ENCODE results near the gene GPRC5A. TPM values are rescaled to one million over a fixed set of nuclear protein-coding genes. Genes with fewer than 3 reads are reported as not detected.

Gene GPRC5A
- total RNA-seq, 1 donor from 2014 or later = not detected

DNA sequence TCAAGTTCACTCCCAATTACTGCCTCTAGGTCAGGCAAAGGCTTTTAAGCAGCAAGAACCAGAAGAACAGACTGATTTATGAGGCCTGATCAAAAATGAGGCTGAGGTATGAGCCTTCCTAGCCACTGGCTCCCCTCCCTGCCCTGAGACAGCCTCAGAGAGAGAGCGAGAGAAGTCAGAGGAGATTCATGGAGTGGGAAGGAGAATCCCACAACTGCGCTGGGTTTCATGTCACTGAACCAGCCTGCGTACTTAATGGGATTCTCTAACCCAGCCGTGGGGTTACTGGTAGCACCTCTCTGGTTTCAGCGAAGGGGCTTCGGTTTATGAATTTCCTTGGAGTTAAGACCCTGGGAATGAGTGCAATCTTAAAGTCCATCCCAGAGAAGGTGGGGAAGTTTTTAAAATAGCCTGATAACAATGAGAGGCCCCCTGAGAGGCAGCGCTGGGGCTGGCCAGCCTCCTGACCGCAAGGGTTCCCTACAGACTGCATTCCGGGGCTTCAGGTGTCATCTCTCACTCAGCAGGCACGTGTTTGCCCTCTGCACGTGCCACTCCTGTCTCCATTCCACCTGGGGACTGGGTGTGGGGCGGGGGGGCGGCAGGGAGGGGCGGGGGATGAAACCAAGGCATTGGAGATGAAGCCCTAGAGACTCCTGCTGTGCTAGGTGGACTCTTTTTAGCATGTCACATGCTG, 6.1 kb upstream of the GPRC5A start:
- intact Hi-C loops (cut with micrococcal nuclease) = no loop called here

DNA sequence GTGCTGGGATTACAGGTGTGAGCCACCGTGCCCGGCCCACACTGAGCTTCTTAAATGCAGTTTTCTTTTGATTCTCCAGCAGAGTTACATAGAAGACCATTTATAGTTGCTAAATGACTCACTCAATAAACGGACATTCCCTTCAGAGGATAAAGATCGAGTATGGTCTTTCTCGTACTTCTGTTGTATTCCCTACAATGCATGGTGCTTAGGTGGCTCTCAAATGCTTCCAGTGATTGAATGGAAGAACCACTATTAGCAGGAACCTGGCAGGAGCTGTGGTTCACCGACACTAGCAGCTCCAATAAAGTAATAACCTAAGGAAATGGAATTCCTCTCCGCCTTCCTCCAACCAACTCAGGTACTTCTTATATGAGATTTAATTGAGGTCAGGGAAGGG, 3.9 kb upstream of the GPRC5A start:
- intact Hi-C loops (cut with micrococcal nuclease) = no loop called here

DNA sequence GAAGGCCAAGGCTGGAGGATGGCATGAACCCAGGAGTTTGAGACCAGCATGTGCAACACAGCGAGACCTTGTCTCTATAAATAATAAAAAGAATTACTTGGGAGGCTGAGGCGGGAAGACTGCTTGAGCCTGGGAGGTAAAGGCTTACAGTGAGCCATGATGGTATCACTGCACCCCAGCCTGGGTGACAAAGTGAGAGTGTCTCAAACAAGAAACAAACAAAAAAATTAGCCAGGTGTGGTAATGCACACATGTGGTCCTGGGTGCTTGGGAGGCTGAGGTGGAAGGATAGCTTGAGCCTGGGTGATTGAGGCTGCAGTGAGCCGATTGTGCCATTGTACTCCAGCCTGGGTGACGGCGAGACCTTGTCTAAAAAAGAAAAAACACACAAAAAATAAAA, 1.7 kb upstream of the GPRC5A start:
- intact Hi-C loops (cut with micrococcal nuclease) = loop anchor here (2.0 kb wide), 2 partner anchors 53 to 101 kb away; no protein-coding TSS in a partner anchor

DNA sequence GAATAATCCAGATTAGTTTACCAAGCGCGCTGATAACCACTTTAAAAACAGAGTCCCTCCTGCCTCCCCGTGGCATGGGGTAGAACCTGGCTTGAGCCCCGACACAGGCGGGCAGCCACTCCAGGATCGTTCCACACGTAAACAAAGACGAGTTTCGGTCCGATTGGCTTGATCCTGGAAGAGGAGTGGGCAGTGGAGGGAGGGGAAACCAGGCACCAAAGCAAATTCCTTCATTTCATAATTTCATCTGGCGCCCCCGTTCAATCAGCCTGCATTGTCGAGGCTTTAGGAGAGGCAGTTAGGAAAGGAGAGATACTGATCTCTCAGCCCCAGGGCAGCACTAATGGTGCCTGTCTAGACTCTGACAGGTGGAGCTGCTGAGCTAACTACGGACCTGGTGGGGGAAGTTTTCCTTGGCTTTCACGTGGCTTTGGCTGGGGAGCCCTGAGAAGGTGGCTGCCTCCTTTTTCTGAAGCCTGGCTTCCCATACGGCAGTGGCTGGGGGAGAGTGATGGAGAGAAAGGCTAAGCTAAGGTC, 751 bp upstream of the GPRC5A start:
- intact Hi-C loops (cut with micrococcal nuclease) = loop anchor here (1.0 to 2.0 kb wide), 3 partner anchors 54 to 102 kb away; partner anchors contain the start of gene DDX47

DNA sequence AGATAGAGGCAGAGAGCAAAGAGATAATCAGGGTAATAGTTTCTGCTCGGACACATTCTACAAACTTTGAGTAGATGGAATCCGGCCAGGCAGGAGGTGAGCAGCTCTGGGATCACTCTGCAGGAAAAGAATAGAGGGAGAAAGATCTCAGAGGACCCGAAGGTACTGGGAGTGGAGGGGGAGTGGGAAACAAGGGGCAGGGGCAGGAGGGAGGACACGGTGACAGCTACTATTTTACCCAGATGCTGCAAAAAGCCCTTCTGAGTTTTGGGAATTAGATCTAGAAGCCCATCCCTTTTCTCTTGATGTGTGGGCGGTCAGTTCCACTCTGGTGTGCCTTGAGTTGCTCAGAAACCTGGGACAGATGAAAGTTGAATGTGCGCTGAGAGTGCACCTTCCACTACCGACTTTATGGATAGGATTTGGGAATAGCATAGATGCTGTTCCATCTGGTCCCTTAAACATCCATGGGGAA, 556 bp downstream of the GPRC5A start:
- intact Hi-C loops (cut with micrococcal nuclease) = loop anchor here (1.0 to 2.0 kb wide), 3 partner anchors 55 to 103 kb away; partner anchors contain the start of gene DDX47

DNA sequence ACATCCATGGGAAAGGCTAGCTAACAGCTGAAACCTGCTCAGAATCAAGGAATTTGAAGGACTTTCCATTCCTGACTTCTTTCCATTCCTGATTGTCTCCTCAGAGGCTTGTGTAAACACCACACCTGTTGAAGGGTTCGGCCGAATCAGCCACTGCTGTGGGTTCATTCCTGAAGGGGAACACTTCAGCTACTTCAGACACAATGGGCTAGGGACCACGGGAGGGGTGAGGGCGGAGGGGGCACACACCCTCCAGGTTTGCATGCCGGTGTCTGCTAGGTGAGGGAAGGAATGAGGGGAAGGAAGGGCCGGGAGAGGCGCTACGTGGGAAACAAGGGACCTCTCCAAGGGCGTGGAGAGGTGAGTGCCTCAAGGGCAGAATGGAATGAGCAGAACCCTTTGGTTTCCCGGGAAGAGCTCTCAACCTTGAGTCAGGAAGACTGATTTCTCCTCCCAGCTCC, 1.3 kb downstream of the GPRC5A start:
- intact Hi-C loops (cut with micrococcal nuclease) = no loop called here

DNA sequence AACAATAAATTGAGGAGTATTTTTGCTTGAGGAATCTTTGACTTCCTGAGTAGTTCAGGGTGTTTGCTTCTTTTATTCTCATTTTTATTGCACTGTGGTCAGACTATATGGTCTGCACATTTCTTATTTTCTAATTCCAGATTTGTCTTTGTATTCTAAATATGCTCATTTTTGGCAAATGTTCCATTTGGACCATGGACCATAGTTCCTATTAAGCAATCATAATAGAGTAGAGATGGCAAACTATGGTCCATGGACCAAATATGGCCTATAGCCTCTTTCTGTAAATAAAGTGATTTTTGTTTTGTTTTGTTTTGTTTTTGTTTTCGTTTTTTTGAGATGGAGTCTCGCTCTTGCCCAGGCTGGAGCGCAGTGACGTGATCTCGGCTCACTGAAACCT, 2.1 kb downstream of the GPRC5A start:
- intact Hi-C loops (cut with micrococcal nuclease) = no loop called here

DNA sequence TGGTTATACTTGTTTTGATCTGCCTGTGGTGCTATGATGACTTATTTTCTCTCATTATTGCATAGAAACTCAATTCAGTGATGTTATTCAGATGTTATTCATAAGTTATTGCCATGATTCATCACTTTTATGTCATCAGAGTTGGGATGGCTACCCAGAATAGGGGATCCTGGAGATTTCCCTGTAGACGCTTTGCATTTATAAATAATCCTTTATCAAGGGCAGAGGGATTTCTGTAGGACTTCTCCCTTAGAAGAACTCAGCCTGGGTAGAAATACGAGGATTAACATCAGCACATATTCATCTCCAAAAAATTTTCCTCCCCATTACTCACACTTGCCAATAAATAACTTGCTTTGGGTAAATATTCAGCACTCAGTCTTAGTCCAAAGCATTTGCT, 4.9 kb downstream of the GPRC5A start:
- intact Hi-C loops (cut with micrococcal nuclease) = no loop called here

DNA sequence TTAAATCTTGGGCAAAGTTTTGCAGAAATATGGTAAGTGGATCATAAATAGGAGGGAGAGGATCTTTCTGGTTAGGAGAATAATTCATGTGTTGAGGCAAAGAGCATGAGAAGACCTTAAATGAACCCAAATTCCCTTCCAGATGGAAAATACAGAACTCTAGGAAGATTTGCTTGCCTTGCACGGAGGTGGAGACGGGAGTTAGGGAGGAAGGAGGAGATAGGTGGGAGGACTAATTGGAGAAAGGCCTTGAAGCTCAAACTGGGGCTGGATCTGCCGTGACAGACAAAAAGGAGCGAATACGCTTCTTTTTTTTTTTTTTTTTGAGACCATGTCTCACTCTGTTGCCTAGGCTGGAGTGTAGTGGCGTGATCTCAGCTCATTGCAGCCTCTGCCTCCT, 5.9 kb downstream of the GPRC5A start:
- intact Hi-C loops (cut with micrococcal nuclease) = no loop called here

DNA sequence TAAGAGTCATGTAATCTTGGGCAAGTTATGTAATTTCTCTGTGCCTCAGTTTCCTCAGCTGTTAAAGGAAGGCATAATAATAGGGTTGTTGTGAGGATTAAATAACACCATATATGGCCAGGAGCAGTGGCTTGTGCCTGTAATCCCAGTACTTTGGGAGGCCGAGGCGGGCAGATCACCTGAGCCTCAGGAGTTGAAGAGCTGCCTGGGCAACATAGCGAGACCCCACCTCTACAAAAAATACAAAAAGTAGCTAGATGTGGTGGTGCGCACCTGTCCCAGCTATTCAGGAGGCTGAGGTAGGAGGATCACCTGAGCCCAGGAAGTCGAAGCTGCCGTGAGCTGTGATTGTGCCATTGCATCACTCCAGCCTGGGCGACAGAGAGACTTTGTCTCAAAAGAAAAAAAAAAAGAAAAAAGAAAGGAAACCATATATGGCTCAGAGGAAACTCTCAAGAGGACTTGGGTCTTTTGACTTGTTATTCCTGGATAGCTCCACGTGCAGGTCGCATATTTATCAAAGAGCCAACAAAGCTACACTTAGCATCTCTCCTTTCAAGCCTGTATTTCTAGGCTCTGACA, 6.9 kb downstream of the GPRC5A start:
- intact Hi-C loops (cut with micrococcal nuclease) = no loop called here

DNA sequence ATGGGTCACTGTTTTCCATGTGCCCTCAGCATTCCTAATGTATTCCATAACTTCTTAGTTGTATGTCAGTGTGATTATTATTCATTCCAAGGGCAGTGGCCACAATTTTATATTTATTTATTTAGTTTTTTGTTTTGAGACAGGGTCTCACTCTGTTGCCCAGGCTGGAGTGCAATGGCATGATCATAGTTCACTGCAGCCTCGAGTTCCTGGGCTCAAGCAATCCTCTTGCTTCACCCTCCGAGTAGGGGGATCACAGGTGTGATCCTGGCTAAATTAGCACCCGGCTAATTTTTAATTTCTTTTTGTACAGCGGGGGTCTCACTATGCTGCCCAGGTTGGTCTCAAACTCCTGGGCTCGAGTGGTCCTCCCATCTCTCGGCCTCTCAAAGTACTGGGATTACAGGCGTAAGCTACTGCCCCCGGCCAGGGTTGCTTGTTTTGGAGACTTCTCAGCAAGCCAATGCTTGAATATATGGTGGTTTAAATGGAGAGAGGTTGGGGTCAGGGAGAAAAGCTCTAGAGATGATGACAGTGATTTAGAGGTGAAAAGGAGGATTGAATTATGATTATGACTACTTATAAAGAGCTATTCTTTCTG, 7.6 kb downstream of the GPRC5A start:
- intact Hi-C loops (cut with micrococcal nuclease) = loop anchor here (1.0 kb wide), 1 partner anchor 297 kb away; the partner anchor contains the start of gene EMP1

DNA sequence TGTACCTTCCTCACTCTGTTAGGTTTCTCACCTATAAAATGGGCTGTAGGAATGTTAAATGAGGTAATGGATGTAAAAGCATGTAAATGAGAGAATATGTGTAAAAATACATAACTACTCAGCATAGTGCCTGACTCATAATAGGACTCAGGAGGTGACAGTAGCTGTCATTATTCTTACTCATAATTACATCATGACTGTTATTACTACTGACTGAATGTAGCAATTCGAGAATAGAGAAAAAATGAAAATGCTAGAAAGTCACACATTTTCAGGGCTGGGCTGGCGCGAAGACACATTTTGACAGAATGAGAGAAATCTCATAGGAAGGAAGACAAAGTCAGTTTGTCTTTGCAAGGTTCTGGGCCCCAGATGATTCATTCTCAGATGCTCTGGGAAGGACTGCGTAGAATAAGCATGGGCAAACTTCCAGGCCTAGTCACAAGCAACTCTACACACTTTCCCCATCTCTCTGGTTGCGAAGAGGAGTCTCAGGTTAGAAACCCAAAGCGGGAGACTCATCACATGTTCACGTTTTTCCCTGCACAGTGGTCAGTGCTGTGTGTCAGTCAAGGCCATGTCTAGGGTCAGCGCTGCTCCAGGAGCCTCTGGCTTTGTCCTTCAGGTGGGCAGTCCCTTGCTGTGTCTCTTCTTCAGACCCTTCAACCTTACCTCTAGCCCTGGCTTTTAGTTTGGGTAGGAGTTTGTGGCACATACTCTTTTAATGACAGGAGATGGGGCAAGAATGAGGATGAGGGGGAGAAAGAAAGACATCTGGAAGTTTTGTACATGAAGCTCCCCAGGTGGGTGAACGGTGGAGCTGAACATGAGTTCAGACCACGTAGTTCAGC, 8.4 kb downstream of the GPRC5A start:
- intact Hi-C loops (cut with micrococcal nuclease) = loop anchor here (1.0 kb wide), 1 partner anchor 297 kb away; the partner anchor contains the start of gene EMP1

DNA sequence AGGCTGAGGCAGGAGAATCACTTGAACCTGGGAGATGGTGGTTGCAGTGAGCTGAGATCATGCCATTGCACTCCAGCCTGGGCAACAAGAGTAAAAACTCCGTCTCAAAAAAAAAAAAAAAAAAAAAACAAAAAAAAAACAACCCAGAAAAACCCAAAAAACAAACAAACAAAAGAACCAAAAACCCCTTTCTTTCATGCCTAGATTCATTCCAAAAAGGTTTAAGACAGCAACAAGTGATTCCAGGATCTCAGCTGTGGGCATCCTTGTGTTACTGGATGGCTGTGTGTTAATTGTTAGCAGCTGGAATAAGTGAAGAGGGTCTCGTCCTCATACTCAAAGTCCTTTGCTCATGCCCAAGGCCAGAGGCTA, 9.4 kb downstream of the GPRC5A start:
- intact Hi-C loops (cut with micrococcal nuclease) = no loop called here

DNA sequence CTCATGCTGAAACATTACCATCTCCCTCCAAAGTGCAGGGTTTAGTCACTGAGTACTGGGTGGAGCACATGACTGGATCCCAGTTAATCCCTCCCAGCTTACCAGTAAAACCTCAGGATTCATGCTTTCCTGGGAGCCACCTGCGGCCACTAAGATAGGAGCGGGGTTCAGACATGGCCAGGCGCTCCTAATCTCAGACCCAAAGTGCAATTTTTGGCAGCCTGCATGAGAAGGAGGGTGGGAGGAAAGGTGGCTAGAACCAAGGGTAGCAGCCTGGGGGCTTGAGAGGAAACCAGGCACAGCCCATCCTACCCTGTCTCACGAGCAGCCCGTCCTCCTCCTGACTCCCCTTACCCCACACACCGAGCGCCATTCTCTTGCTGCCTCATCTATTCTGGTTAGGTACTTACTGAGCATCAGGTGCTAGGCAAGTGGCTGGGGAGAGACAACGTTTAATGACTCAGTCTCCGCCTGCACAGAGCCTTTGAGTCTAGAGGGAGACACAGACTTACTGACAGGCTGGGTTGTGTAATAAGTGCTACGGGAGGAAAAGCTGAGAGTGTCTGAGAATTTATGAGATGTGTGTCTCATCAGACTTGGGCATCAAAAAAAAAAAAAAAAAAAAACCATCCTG, 9.9 kb downstream of the GPRC5A start:
- intact Hi-C loops (cut with micrococcal nuclease) = no loop called here

DNA sequence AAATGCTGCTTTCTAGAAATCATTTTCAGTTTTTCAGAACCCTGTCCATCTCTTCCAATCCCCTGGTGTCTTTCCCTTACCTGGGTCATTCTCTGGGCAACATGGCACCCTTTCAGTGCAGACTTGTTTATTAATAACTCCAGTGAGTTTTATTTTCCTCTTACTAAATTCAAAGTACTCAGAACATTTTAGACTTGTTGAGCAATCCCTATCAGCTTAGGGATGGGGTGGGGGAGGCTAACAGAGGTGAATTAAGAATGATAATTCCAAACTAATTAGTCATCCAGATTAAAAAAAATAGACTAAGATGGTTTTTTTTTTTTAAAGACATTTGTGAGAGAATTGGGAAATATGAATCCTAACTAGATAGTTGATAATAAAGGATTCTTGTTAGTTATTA, 10.7 kb downstream of the GPRC5A start:
- intact Hi-C loops (cut with micrococcal nuclease) = no loop called here

DNA sequence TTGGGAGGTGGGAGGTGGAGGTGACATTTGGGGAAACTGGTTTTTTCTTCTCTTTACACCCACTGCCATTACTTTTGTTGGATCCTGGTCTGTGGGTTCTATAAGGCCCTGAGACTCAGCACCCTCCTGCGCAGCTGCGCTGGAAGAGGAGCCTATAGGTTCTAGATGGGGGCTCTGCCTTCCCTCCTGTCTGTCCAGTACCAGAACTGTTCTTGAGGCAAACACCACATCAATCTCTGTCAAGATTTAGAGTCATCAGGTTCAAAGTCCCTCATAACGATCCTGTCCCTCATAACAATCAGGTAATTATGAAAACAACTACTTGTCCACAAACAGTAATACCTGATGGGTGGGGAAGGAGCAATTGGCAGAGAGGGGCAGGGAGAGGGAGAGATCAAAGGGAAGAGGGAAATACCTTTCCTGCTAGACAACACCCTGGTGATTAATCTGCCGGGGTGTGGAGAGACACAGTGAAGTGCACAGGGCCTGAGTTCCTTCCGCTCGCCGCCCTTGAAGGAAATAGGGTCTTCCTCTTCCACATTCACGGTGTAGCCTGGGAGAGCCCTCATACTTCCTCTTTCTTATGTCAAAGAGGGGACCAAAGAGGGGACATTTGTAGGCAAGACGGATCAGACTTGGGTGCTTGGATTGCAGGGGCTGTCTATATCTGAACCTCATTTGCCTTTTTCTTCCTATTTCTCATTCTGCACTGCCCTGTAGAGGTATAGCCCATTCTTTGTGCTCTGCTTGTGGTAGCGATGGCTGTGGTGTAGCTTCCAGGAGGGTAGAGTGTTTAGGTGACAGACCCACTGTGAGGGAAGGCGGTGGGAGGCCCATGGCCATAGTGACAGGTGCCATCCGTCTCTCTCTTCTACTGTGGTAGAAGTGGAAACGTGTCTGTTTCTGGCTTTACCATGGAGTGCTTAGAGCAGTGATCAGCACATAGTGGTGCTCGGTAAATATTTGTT, 12.6 kb downstream of the GPRC5A start:
- intact Hi-C loops (cut with micrococcal nuclease) = no loop called here

DNA sequence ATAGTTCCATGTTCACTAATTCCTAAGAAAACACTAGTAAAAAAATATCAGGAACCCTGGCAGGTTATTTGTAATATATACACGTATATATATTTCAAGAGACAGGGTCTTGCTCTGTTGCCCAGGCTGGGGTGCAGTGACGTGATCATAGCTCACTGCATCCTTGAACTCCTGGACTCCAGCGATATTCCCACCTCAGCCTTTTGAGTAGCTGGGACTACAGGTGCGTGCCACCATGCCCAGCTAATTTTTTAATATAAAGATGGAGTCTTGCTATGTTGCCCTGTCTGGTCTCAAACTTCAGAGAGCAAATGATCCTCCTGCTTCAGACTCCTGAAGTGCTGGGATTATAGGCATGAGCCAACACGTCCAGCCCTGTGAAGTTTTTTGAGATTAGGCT, 16.2 kb downstream of the GPRC5A start:
- intact Hi-C loops (cut with micrococcal nuclease) = no loop called here

DNA sequence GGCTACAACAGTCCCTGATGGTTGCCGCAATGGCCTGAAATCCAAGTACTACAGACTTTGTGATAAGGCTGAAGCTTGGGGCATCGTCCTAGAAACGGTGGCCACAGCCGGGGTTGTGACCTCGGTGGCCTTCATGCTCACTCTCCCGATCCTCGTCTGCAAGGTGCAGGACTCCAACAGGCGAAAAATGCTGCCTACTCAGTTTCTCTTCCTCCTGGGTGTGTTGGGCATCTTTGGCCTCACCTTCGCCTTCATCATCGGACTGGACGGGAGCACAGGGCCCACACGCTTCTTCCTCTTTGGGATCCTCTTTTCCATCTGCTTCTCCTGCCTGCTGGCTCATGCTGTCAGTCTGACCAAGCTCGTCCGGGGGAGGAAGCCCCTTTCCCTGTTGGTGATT, 16.9 kb downstream of the GPRC5A start:
- intact Hi-C loops (cut with micrococcal nuclease) = no loop called here

DNA sequence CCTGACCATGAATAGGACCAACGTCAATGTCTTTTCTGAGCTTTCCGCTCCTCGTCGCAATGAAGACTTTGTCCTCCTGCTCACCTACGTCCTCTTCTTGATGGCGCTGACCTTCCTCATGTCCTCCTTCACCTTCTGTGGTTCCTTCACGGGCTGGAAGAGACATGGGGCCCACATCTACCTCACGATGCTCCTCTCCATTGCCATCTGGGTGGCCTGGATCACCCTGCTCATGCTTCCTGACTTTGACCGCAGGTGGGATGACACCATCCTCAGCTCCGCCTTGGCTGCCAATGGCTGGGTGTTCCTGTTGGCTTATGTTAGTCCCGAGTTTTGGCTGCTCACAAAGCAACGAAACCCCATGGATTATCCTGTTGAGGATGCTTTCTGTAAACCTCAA, 17.3 kb downstream of the GPRC5A start:
- intact Hi-C loops (cut with micrococcal nuclease) = no loop called here

Measured in T-helper 1 cell treated with Interleukin-12 subunit alpha and Interleukin-12 subunit beta and Interleukin-4 antibody, amounts not matched to agents 30 ng/mL and 1 ng/mL, for 36 hours (primary cell).